Kidney (tissue), 14 donors: ENCODE results near the gene MBTD1. TPM values are rescaled to one million over a fixed set of nuclear protein-coding genes. Genes with fewer than 3 reads are reported as not detected.

ENCODE experiments used
- DNase-seq, 5 donors: peaks; one replicate each; pipeline ENCODE4 v3.0.0-alpha.2; 2013 to 2020
- FAIRE-seq: peaks from 2 replicates; lab custom pipeline; 2012; peaks lifted over from hg19 to GRCh38; lab: Jason Lieb, UNC
- H3K27ac ChIP-seq, 2 donors: one replicate each; pipeline ENCODE4 v1.7.0; 2013; ENCODE audit warnings: low read depth in 2 of 2, low read length in 2 of 2, inconsistent platforms in 1 of 2
- H3K27me3 ChIP-seq: one replicate; pipeline ENCODE4 v1.7.1; 2013; ENCODE audit warnings: low read length, inconsistent platforms; ENCODE audit not compliant: control insufficient read depth, insufficient read depth
- H3K36me3 ChIP-seq, 3 donors: one replicate each; pipeline versions ENCODE4 v1.7.0 to v1.7.1; 2013; ENCODE audit warnings: low read length in 3 of 3, control low read depth in 1 of 3, inconsistent platforms in 1 of 3; ENCODE audit not compliant: insufficient read depth in 3 of 3, control insufficient read depth in 2 of 3
- H3K4me1 ChIP-seq, 3 donors: one replicate each; pipeline versions ENCODE4 v1.7.0 to v1.7.1; 2013; ENCODE audit warnings: low read length in 3 of 3, inconsistent platforms in 1 of 3, low read depth in 1 of 3; ENCODE audit not compliant: control insufficient read depth in 2 of 3, insufficient read depth in 2 of 3
- H3K4me3 ChIP-seq, 3 donors: one replicate each; pipeline versions ENCODE4 v1.7.0 to v1.8.1; 2013; ENCODE audit warnings: low read length in 3 of 3, control low read depth in 1 of 3, inconsistent platforms in 1 of 3
- H3K9ac ChIP-seq, 3 donors: one replicate each; pipeline versions ENCODE4 v1.7.0 to v1.7.1; 2013; ENCODE audit warnings: low read length in 3 of 3, control low read depth in 1 of 3, inconsistent platforms in 1 of 3
- H3K9me3 ChIP-seq, 3 donors: one replicate each; pipeline versions ENCODE4 v1.7.0 to v1.7.1; 2013; ENCODE audit warnings: low read length in 3 of 3, control low read depth in 1 of 3, inconsistent platforms in 1 of 3; ENCODE audit not compliant: control insufficient read depth in 2 of 3, insufficient read depth in 1 of 3
- intact Hi-C: fragments of 100-400 bp; cut with DNase I; formaldehyde crosslinking; loops from one replicate; pipeline ENCODE4 v1.11.1; 2022
- polyA plus RNA-seq: library from polyadenylated mRNA; stranded (reverse); fragments of 350-450 nt; fragmentation: Illumina TruSeq; extraction: RNeasy Lipid Tissue Mini Kit (QIAGEN cat#74804); gene quantifications from one replicate; pipeline ENCODE4 v1.2.3, GENCODE V29; 2014; ENCODE audit warnings: low read depth, low replicate concordance; ENCODE audit not compliant: insufficient read depth
- total RNA-seq: library from RNA; stranded (reverse); fragmentation: NEBNext Ultra II Directional; extraction: Animal tissue kit (Norgen Biotek cat#: 25700); gene quantifications from one replicate; pipeline ENCODE4 v1.2.1, GENCODE V29; 2021
- TF ChIP-seq, protein P1 (sequence below): IDR thresholded peaks from 3 replicates; pipeline ENCODE4 v1.5.1; 2012; ENCODE audit warnings: mild to moderate bottlenecking, moderate library complexity, borderline replicate concordance; ENCODE audit not compliant: insufficient read depth; ENCODE audit errors: extremely low read depth
- donor health status: control.
- donor health status: control.
- donor health status: control.
- donor health status: control.
- donor health status: control.
- donor health status: DM: yes; HTN: yes; CAD: no.
- donor health status: Normal renal cell carcinoma (clear cell type).

MBTD1 gene
- total and polyA plus RNA-seq, 2 donors from 2014 or later = 4.8 to 14.9 TPM

- DNase-seq = no peak
- no peak overlapping the region for H3K9ac ChIP-seq
- no peaks in the 10 kb centered on the region for H3K36me3 ChIP-seq
- no peak overlapping the region for H3K27ac ChIP-seq
- H3K9me3 ChIP-seq = no peaks in the 10 kb centered on the region
- TF ChIP-seq, protein P1, sequence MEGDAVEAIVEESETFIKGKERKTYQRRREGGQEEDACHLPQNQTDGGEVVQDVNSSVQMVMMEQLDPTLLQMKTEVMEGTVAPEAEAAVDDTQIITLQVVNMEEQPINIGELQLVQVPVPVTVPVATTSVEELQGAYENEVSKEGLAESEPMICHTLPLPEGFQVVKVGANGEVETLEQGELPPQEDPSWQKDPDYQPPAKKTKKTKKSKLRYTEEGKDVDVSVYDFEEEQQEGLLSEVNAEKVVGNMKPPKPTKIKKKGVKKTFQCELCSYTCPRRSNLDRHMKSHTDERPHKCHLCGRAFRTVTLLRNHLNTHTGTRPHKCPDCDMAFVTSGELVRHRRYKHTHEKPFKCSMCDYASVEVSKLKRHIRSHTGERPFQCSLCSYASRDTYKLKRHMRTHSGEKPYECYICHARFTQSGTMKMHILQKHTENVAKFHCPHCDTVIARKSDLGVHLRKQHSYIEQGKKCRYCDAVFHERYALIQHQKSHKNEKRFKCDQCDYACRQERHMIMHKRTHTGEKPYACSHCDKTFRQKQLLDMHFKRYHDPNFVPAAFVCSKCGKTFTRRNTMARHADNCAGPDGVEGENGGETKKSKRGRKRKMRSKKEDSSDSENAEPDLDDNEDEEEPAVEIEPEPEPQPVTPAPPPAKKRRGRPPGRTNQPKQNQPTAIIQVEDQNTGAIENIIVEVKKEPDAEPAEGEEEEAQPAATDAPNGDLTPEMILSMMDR = no peak
- no peaks in the 10 kb centered on the region for H3K27me3 ChIP-seq
- intact Hi-C loops = no loop called here
- no peaks in the 10 kb centered on the region for H3K4me1 ChIP-seq
- no peak overlapping the region for H3K4me3 ChIP-seq
- no peak for FAIRE-seq
These were observed 14.3 kb downstream of the MBTD1 start for GRCh38 chr17:51245535-51245934.

DNA sequence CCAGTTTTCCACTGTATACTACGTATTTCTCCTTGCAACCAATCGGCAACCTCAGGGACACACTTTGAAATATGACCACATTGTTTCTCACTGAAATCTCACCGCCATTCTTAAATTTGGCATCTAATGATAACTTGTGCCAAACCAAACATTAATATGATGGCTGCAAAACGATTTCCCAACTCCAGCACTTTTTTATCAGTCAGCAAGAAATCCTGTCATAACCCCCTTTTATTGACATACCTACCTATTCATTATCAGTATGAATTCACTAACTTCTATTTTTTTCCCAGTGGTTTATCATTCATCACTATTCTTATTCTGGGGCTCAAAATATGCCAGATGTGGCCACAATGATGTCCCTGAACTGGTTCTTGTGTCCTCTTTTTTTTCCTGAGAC, 15.8 kb downstream of the MBTD1 start:
- no peak for FAIRE-seq
- TF ChIP-seq, protein P1 = no peak

DNA sequence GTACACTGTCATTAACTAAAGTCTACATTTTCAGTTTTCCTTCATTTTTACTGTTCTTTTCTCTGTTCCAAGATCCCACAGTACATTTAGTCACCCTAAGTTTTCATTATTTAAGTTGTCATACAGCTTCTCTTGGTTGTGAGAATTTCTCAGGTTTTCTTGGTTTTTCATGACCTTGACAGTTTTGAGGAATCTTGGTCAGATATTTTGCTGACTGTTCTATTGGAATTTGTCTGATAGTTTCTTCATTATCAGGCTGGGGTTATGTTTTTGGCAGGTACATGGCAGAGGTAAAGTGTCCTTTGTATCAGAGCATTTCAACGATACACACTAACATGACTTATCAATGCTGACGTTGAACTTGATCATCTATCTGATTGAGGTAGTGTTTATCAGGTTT, 19.6 kb downstream of the MBTD1 start:
- no peak overlapping the region for H3K4me3 ChIP-seq
- DNase-seq (no peak), FAIRE-seq (no peak)
- no peak overlapping the region for H3K9ac ChIP-seq
- no peak overlapping the region for H3K27ac ChIP-seq
- H3K9me3 ChIP-seq = no peaks in the 10 kb centered on the region
- intact Hi-C loops = no loop called here
- no peaks in the 10 kb centered on the region for H3K4me1 ChIP-seq
- H3K36me3 ChIP-seq = no peaks in the 10 kb centered on the region
- H3K27me3 ChIP-seq = no peaks in the 10 kb centered on the region
- TF ChIP-seq, protein P1 = no peak

More for the DNA sequence above, 15.8 kb downstream of the MBTD1 start:
- no peak overlapping the region for H3K4me3 ChIP-seq
- no peak for DNase-seq
- H3K36me3 ChIP-seq = no peaks in the 10 kb centered on the region
- H3K27ac ChIP-seq = no peak overlapping the region
- intact Hi-C loops = no loop called here
- H3K27me3 ChIP-seq = no peaks in the 10 kb centered on the region
- no peaks in the 10 kb centered on the region for H3K4me1 ChIP-seq
- H3K9me3 ChIP-seq = no peaks in the 10 kb centered on the region
- no peak overlapping the region for H3K9ac ChIP-seq

DNA sequence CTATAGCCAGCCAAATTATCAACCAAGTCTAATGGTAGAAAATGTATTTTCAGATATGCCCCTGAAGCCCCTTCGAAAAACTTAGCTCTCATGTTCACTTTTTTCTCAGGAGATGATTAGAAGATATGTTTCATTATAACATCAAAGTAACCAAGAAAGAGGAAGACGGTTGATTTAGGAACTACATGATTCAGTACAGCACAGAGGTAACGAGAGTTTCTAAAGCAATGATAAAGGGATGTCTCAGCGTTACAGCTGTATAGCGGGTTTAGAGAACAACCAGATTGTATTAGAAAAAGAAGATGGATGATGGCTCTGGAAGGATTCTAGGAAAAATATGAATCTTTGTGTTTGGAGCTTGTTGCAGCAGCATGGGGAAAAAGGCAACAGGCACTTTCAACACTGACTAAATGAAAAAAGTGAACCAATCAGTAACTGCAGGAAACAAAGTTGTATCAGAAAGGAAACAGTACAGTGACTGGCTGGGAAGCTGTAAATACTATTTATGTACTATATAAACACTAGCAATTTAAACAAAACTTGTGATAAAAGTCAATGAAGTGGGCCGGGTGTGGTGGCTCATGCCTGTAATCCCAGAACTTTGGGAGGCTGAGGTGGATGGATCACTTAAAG, 21.5 kb downstream of the MBTD1 start:
- no peak for DNase-seq
- no peak overlapping the region for H3K9ac ChIP-seq
- H3K4me1 ChIP-seq = no peaks in the 10 kb centered on the region
- no peaks in the 10 kb centered on the region for H3K27me3 ChIP-seq
- no peaks in the 10 kb centered on the region for H3K36me3 ChIP-seq
- no peak overlapping the region for H3K27ac ChIP-seq
- FAIRE-seq = no peak
- TF ChIP-seq, protein P1 = no peak
- no peaks in the 10 kb centered on the region for H3K9me3 ChIP-seq
- intact Hi-C loops = no loop called here
- no peak overlapping the region for H3K4me3 ChIP-seq
